Cardiac muscle cell (in vitro differentiated cells and primary cell): ENCODE measurements around the gene IGFBP5. TPM values are rescaled to one million over a fixed set of nuclear protein-coding genes. Genes with fewer than 3 reads are reported as not detected.

ENCODE experiments used
- DNase-seq, 2 donors: peaks; one replicate each; pipeline versions ENCODE4 v3.0.0 to v3.0.0-alpha.2; 2010 to 2017; ENCODE audit warnings: low read depth in 1 of 2, low spot score in 1 of 2
- H3K27ac ChIP-seq: fragments of 200-600 bp; sonication (generic); 2 replicates; pipeline ENCODE4 v1.5.1; 2016
- H3K27me3 ChIP-seq: fragments of 200-600 bp; sonication (generic); 2 replicates; pipeline ENCODE4 v1.6.0; 2016; ENCODE audit warnings: control low read depth
- H3K36me3 ChIP-seq: fragments of 200-600 bp; sonication (generic); 2 replicates; pipeline ENCODE4 v1.5.1; 2016; ENCODE audit warnings: control low read depth
- H3K4me1 ChIP-seq: fragments of 200-600 bp; sonication (generic); 2 replicates; pipeline ENCODE4 v1.8.1; 2017; ENCODE audit warnings: low read depth, mild to moderate bottlenecking, mixed run types
- H3K4me3 ChIP-seq: fragments of 200-600 bp; sonication (generic); 2 replicates; pipeline ENCODE4 v1.5.1; 2016; ENCODE audit warnings: mild to moderate bottlenecking
- H3K9me3 ChIP-seq: fragments of 200-600 bp; sonication (generic); 2 replicates; pipeline ENCODE4 v1.5.1; 2017; ENCODE audit warnings: low read depth, mild to moderate bottlenecking, control low read depth
- CTCF ChIP-seq: IDR thresholded peaks from 2 replicates; pipeline ENCODE4 v1.5.1; 2012; ENCODE audit warnings: low read depth, mild to moderate bottlenecking, low read length
- polyA plus RNA-seq: library from polyadenylated mRNA; unstranded; fragments of >200 nt; fragmentation: Nextera tagmentation; extraction: Ambion mirVana; gene quantifications from 2 replicates; pipeline ENCODE4 v1.2.1, GENCODE V29; 2016
- total RNA-seq: library from RNA; depleted of rRNA; stranded (reverse); fragments of >200 nt; gene quantifications from 2 replicates; pipeline ENCODE4 v1.2.3, GENCODE V29; 2016

The IGFBP5 gene
- total and polyA plus RNA-seq, 2 experiments from 2014 or later, result 35.2 to 132 TPM

GRCh38 chr2:216732334-216732733, 37.0 kb upstream of the IGFBP5 start:
- no peak overlapping the region for H3K4me3 ChIP-seq

GRCh38 chr2:216731465-216731864, 36.1 kb upstream of the IGFBP5 start:
- Histone ChIP-seq H3K27me3 (no peaks in the 10 kb centered on the region), H3K4me3 (no peak overlapping the region), H3K36me3 (no peaks in the 10 kb centered on the region), H3K27ac (no peak overlapping the region), H3K9me3 (no peaks in the 10 kb centered on the region), H3K4me1 (peaks cover 11% of the 10 kb centered on the region)
- DNase-seq, result no peak
- no peak for TF ChIP-seq CTCF

More at GRCh38 chr2:216732334-216732733, 37.0 kb upstream of the IGFBP5 start:
- DNase-seq, result no peak
- TF ChIP-seq CTCF, result no peak
- H3K27ac ChIP-seq, result no peak overlapping the region
- H3K27me3 ChIP-seq, result no peaks in the 10 kb centered on the region
- H3K36me3 ChIP-seq, result no peaks in the 10 kb centered on the region
- peaks cover 11% of the 10 kb centered on the region for H3K4me1 ChIP-seq
- H3K9me3 ChIP-seq, result no peaks in the 10 kb centered on the region

- Histone ChIP-seq H3K27me3 (no peaks in the 10 kb centered on the region), H3K4me1 (peaks cover 11% of the 10 kb centered on the region), H3K9me3 (no peaks in the 10 kb centered on the region), H3K27ac (no peak overlapping the region), H3K36me3 (no peaks in the 10 kb centered on the region), H3K4me3 (no peak overlapping the region)
- TF ChIP-seq CTCF, result no peak
- no peak for DNase-seq
These were observed 35.5 kb upstream of the IGFBP5 start for GRCh38 chr2:216730871-216731270.

DNA sequence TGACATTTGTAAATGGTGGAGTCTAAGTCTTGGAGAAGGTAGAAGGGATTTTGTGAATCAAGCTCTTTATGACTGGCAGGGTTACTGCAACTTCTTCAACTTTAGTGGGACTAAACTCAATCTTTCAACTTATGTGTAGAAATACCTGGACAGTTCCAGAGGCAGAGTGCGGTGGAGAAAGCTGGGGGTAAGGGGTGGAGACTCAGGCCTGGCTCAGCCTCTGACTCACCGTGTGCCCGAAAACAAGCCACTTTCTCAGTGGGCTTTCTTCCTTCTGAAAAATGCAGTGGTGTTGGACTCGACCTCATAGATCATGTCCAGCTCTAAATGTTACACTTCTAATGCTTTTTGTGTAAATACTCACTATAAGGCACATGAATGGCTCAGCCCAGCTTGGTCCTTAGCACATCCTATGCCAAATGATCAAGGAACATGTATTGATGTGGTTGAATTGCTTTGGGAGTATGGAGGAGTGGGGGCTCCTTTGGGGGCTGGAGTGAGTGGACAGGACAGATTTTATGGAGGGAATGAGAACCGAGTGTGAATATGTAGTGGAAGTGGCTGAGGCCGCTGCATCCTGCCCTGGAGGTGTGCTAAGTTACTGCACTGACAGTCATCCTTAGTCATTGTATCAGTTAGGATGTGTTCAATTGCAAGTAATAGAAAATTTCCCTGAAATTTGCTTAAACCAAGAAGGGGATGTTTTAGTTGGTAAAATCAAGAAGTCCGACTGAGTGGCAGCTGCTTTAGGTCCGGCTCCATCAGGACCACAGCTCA, 32.2 kb upstream of the IGFBP5 start:
- no peak overlapping the region for H3K4me3 ChIP-seq
- H3K27ac ChIP-seq, result no peak overlapping the region
- no peaks in the 10 kb centered on the region for H3K9me3 ChIP-seq
- H3K4me1 ChIP-seq, result no peaks in the 10 kb centered on the region
- DNase-seq, result no peak
- H3K36me3 ChIP-seq, result no peaks in the 10 kb centered on the region
- H3K27me3 ChIP-seq, result peaks cover 3% of the 10 kb centered on the region
- TF ChIP-seq CTCF, result no peak

DNA sequence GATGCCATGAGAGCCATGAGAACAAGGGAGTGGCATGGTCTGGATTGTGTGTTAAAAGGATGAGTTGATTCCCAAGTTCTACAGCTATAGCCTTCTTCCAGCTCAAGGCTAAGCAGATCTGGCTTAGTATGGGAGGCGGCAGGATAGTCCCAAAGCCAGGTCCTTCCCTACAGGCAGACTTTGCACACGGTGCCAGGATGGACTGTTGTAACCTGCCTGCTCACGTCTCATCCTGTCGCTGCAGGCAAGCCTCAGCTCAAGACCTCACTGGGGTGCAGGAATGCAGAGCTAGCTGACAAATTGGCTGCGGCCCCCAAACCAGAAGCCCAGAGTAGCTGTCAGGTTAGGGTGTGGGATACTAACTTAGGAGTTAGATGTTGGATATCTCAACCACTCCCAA, 28.8 kb upstream of the IGFBP5 start:
- Histone ChIP-seq H3K4me1 (no peaks in the 10 kb centered on the region), H3K4me3 (no peak overlapping the region), H3K27ac (no peak overlapping the region), H3K36me3 (no peaks in the 10 kb centered on the region), H3K27me3 (peaks cover 3% of the 10 kb centered on the region), H3K9me3 (no peaks in the 10 kb centered on the region)
- no peak for DNase-seq
- no peak for TF ChIP-seq CTCF
